GM13976 (cell line): Measurements from ENCODE around the gene ZNF655.

Experiments used
- DNase-seq: peaks from one replicate; pipeline ENCODE4 v3.0.0; 2012; ENCODE audit warnings: low spot score
- CTCF ChIP-seq: IDR thresholded peaks from 2 replicates; pipeline ENCODE4 v1.5.1; 2012; ENCODE audit warnings: borderline replicate concordance, mild to moderate bottlenecking; ENCODE audit not compliant: insufficient read depth; ENCODE audit errors: extremely low read depth, missing control alignments, control extremely low read depth
- in situ Hi-C: fragments of 300-500 bp; cut with MboI; formaldehyde crosslinking; loops from one replicate; pipeline ENCODE4 v1.12.0; 2022; ENCODE audit warnings: low sequenced_read_pairs, mixed read lengths, inconsistent platforms; ENCODE audit not compliant: unreplicated experiment

The ZNF655 gene

GRCh38 chr7:99594948-99595745, 36.7 kb downstream of the ZNF655 start:
- TF ChIP-seq CTCF, result no peak
- in situ Hi-C loops, result no loop called here
- no peak for DNase-seq

- DNase-seq, result no peak
- in situ Hi-C loops, result no loop called here
- TF ChIP-seq CTCF, result no peak
These were observed 38.0 kb downstream of the ZNF655 start for GRCh38 chr7:99596408-99596955.

GRCh38 chr7:99597762-99598501, 39.5 kb downstream of the ZNF655 start, which contains the start of gene TMEM225B:
TMEM225B (plus strand) TSS chr7:99598267; CDS start chr7:99604389, 6,122 bp downstream.
- TF ChIP-seq CTCF, result no peak
- in situ Hi-C loops, result no loop called here
- no peak for DNase-seq

- DNase-seq, result no peak
- TF ChIP-seq CTCF, result no peak
- in situ Hi-C loops, result no loop called here
These were observed 41.4 kb downstream of the ZNF655 start for GRCh38 chr7:99599836-99600235.

GRCh38 chr7:99601656-99602310, 43.3 kb downstream of the ZNF655 start:
- in situ Hi-C loops, result no loop called here
- no peak for TF ChIP-seq CTCF
- peak; percentile 6 for DNase-seq

GRCh38 chr7:99605527-99605926, 47.1 kb downstream of the ZNF655 start:
- no peak for TF ChIP-seq CTCF
- in situ Hi-C loops, result no loop called here
- DNase-seq, result no peak
